Astrocyte of the cerebellum (primary cell): ENCODE results near the gene VSIG10L.

Source experiments
- DNase-seq: peaks from one replicate; pipeline ENCODE4 v3.0.0-alpha.2; 2011; ENCODE audit warnings: low read depth
- H3K4me3 ChIP-seq: 2 replicates; pipeline ENCODE4 v1.5.1; 2011; ENCODE audit warnings: mild to moderate bottlenecking, low read depth, low read length, moderate library complexity
- in situ Hi-C: cut with HindIII; loops from 2 replicates; pipeline ENCODE4 v1.10.0; 2017; ENCODE audit warnings: low sequenced_read_pairs
- TF ChIP-seq, protein P1 (sequence below): IDR thresholded peaks from 2 replicates; pipeline ENCODE4 v1.5.1; 2012; ENCODE audit warnings: low read length, low read depth, moderate library complexity, mild to moderate bottlenecking; ENCODE audit errors: missing control alignments

VSIG10L gene

DNA sequence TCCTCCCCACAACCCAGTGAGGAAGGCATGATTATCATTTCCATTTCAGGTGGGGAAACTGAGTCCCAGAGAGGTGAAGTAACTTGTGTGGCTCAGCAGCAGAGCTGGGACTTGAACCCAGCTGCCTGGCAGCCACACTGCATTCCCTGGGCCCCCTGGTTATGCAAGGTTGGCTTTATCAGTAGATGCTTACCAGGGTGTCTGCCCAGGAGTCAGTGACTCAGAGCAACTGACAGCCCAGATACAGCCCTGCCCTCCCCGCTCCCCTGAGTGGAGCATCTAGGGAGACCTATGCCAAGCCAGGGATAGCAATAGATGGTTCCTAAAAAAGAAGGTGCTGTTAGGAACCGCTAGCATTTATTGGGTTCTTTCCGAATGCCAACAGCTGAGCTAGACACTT, 24.6 kb downstream of the VSIG10L start:
- TF ChIP-seq, protein P1, sequence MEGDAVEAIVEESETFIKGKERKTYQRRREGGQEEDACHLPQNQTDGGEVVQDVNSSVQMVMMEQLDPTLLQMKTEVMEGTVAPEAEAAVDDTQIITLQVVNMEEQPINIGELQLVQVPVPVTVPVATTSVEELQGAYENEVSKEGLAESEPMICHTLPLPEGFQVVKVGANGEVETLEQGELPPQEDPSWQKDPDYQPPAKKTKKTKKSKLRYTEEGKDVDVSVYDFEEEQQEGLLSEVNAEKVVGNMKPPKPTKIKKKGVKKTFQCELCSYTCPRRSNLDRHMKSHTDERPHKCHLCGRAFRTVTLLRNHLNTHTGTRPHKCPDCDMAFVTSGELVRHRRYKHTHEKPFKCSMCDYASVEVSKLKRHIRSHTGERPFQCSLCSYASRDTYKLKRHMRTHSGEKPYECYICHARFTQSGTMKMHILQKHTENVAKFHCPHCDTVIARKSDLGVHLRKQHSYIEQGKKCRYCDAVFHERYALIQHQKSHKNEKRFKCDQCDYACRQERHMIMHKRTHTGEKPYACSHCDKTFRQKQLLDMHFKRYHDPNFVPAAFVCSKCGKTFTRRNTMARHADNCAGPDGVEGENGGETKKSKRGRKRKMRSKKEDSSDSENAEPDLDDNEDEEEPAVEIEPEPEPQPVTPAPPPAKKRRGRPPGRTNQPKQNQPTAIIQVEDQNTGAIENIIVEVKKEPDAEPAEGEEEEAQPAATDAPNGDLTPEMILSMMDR: no peak
- in situ Hi-C loops: no loop called here
- no peak overlapping the region for H3K4me3 ChIP-seq
- DNase-seq: no peak

DNA sequence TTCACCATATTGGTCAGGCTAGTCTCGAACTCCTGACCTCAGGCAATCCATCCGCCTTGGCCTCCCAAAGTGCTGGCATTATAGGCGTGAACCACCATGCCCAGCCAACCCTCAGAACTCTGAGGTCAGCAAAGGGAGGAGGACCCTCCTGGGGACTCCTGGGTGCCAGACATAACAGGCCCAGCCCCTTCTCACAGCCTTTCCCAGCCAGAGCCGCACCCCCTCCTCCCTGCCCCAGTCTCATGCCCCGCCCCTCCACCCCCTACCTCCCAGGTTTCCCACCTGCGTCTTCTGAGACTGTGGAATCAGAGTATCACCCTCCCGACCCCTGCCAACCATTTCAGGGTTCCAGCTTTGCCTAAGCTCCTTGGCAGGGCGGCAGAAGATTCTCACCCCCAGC, 25.3 kb downstream of the VSIG10L start:
- H3K4me3 ChIP-seq: no peak overlapping the region
- TF ChIP-seq, protein P1: no peak
- in situ Hi-C loops: no loop called here
- no peak for DNase-seq

DNA sequence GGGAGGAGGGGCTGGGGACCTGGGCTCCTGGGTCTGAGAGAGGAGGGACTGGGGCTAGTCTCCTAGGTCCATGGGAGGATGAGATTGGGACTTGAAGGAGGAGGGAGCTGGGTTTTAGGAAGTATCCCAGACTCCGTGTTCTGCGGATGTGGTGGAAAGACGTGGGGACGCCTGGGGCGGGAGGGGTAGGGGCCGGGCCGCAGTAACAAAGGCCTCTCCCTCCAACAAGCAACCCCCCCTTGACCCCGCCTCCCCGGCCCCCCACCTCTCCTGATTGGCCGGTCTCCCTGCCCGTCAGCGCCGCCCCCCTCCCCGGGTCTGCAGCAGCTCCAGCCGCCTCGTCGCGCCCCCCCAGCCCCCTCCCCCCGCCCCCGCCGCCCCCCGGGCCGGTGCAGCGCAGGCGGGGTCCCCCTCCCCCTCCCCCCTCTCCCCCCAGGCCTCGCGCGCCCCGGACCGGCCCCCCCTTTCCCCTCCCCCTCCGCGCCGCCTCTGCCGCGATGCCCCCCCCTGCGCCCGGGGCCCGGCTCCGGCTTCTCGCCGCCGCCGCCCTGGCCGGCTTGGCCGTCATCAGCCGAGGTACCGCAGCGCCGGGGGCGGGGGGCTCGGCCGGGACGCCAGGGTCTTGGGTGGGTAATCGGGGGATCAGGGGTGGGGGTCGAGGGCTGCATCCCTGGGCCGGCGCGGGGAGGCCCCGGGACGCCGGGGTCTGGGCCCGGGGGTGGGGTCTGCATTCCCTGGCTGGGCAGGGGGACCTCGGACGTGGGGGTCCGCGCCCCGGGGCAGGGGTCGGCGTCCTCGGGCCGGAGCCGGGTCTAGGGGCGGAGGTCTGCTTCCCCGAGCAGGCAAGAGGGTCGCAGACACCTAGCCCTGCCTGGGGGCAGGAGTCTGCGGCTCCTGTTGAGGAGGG, 30.3 kb downstream of the VSIG10L start, which contains the start of gene IGLON5:
TSS of gene IGLON5 (plus strand) at position 294 of the 907 bp plus-strand sequence. CDS start at position 498, 204 bp downstream.
- TF ChIP-seq, protein P1: no peak
- in situ Hi-C loops: no loop called here
- DNase-seq: no peak
- no peak within 1 kb of the TSS for H3K4me3 ChIP-seq

DNA sequence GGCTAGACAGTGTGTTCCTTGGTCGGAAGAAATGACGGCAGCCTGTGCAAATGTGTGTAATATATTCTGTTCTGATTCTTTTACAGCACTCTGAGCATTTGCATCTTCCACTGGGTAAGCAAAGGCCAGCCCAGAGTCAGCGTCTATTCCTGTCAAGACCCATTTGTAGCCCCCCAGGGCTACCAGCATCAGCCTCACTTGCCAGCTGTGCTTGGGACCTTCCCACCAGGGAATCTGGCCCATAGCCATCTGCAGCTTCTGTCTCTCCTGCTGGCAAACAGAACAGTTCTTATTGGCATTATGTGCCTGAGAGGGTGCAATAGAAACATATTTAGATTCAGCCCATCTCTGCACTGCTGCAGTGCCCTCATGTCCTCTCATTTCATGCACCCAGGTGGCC, 36.5 kb downstream of the VSIG10L start:
- in situ Hi-C loops: no loop called here
- no peak overlapping the region for H3K4me3 ChIP-seq
- TF ChIP-seq, protein P1: no peak
- no peak for DNase-seq

DNA sequence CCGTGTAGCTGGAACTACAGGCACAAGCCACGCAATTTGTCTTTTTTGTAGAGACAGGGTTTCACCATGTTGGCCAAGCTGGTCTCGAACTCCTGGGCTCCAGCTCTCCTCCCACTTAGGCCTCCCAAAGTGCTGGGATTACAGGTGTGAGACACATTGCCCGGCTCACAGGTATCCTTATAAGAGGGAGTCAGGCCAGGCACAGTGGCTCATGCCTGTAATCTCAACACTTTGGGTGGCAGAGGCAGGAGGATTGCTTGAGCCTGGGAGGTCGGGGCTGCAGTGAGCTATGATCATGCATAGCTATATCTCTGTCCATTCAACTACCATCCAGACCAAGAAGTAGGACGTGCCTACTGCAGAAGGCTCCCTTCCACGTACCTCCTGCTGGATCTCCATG, 40.7 kb downstream of the VSIG10L start:
- TF ChIP-seq, protein P1: no peak
- DNase-seq: no peak
- in situ Hi-C loops: no loop called here
- no peak overlapping the region for H3K4me3 ChIP-seq

DNA sequence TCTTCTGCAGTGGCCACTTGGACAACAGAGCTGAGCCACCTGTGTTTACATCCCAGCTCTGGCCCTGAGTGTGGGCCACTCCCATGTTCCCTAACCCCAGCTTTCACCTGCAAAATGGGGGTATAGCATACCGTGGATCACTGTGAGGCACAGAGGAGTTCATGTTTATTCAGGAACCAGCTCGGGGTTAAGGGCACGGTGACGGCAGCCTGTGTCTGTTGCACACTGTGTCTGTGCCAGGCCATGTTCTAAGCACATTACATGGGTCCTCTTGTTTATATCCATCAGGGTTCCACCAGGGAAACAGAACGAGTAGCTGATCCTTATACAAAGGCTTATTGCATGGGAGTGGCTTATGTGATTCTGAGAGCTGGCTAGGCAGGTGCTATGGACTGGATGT, 44.5 kb downstream of the VSIG10L start:
- in situ Hi-C loops: no loop called here
- no peak overlapping the region for H3K4me3 ChIP-seq
- DNase-seq: no peak
- TF ChIP-seq, protein P1: no peak
